Calu3 (cell line): ENCODE data around the gene REM2. TPM values are rescaled to one million over a fixed set of nuclear protein-coding genes. Genes with fewer than 3 reads are reported as not detected.
A peak's percentile ranks its signal among the peaks of the same experiment; 100 is the strongest.
"Not testable (repeated sequence)": the region's sequence is repeated elsewhere in the genome, so short reads cannot be mapped to it uniquely, and the experiment has no call there.

Source experiments
- BruUV-seq: library from RNA; stranded (reverse); fragments of 400-500 nt; replicated peaks from 2 replicates; lab custom pipeline; 2021; lab: Mats Ljungman, UMichigan
- CTCF ChIA-PET: fragments of 300-600 bp; sonication (Branson Sonifier 250); formaldehyde crosslinking; loops from one replicate; lab custom pipeline; 2022; ENCODE audit warnings: antibody characterized with exemption; lab: Charles Lee
- DNase-seq: peaks from one replicate; pipeline ENCODE4 v3.0.0; 2022
- H3K27ac Mint-ChIP-seq: one replicate; pipeline ENCODE4 v1.8.0; 2022; ENCODE audit warnings: mixed read lengths; ENCODE audit not compliant: unreplicated experiment
- H3K27me3 Mint-ChIP-seq: one replicate; pipeline ENCODE4 v1.8.0; 2022; ENCODE audit warnings: mixed read lengths; ENCODE audit not compliant: unreplicated experiment
- H3K36me3 Mint-ChIP-seq: one replicate; pipeline ENCODE4 v1.8.0; 2022; ENCODE audit warnings: mild to moderate bottlenecking, moderate library complexity, mixed read lengths; ENCODE audit not compliant: insufficient read depth, unreplicated experiment
- H3K4me1 Mint-ChIP-seq: one replicate; pipeline ENCODE4 v1.8.0; 2022; ENCODE audit warnings: mild to moderate bottlenecking, low read depth, mixed read lengths; ENCODE audit not compliant: unreplicated experiment
- H3K4me3 Mint-ChIP-seq: one replicate; pipeline ENCODE4 v1.8.0; 2022; ENCODE audit warnings: mild to moderate bottlenecking, low read depth, moderate library complexity, mixed read lengths; ENCODE audit not compliant: unreplicated experiment
- H3K9me3 Mint-ChIP-seq: one replicate; pipeline ENCODE4 v1.8.0; 2022; ENCODE audit warnings: low read depth, mixed read lengths; ENCODE audit not compliant: unreplicated experiment
- intact Hi-C: fragments of 100-400 bp; cut with micrococcal nuclease; formaldehyde crosslinking; loops from one replicate; pipeline ENCODE4 v1.10.0; 2022; ENCODE audit not compliant: unreplicated experiment
- total RNA-seq: library from RNA; stranded (reverse); gene quantifications from 2 replicates; pipeline ENCODE4 v1.2.3, GENCODE V29; 2022
- TF ChIP-seq, protein P1 (sequence below): fragments of 200-600 bp; IDR thresholded peaks from one replicate; pipeline ENCODE4 v1.8.0; 2022; ENCODE audit warnings: antibody characterized with exemption; ENCODE audit not compliant: unreplicated experiment

Gene REM2
- total RNA-seq, 1 experiment from 2014 or later = 0.85 TPM

DNA sequence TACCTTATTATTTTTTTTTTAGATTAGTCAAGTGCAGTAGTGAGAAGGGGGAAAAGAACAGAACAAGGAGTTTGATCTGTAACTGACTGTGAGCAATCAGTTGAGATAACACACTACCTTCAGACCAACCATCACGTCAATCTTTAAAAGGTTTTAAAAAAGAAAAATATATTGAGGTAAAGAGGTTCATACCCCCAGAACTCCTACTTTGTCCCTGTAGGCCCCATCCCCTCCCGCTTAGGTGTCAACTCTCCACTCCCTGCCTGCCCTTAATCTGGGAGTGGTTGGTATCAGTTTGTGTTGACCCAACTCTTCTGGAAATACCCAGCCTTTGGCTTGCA lies 30.5 kb upstream of the REM2 start:
- TF ChIP-seq, protein P1, sequence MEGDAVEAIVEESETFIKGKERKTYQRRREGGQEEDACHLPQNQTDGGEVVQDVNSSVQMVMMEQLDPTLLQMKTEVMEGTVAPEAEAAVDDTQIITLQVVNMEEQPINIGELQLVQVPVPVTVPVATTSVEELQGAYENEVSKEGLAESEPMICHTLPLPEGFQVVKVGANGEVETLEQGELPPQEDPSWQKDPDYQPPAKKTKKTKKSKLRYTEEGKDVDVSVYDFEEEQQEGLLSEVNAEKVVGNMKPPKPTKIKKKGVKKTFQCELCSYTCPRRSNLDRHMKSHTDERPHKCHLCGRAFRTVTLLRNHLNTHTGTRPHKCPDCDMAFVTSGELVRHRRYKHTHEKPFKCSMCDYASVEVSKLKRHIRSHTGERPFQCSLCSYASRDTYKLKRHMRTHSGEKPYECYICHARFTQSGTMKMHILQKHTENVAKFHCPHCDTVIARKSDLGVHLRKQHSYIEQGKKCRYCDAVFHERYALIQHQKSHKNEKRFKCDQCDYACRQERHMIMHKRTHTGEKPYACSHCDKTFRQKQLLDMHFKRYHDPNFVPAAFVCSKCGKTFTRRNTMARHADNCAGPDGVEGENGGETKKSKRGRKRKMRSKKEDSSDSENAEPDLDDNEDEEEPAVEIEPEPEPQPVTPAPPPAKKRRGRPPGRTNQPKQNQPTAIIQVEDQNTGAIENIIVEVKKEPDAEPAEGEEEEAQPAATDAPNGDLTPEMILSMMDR = no peak
- Mint-ChIP-seq H3K27me3 (no peaks in the 10 kb centered on the region), H3K4me3 (no peak overlapping the region), H3K27ac (no peak overlapping the region), H3K36me3 (no peaks in the 10 kb centered on the region), H3K9me3 (no peaks in the 10 kb centered on the region), H3K4me1 (no peaks in the 10 kb centered on the region)
- intact Hi-C loops = loop anchor here (2.0 to 5.0 kb wide), 2 partner anchors 195 to 296 kb away; no protein-coding TSS in a partner anchor
- CTCF ChIA-PET = interaction anchor here (0.6 to 3.4 kb wide), 12 partner anchors 13 to 263 kb away, joined by 3 to 46 read pairs (median 4); partner anchors contain the start of genes MMP14 and OXA1L
- no TSS peak for BruUV-seq
- DNase-seq = no peak

DNA sequence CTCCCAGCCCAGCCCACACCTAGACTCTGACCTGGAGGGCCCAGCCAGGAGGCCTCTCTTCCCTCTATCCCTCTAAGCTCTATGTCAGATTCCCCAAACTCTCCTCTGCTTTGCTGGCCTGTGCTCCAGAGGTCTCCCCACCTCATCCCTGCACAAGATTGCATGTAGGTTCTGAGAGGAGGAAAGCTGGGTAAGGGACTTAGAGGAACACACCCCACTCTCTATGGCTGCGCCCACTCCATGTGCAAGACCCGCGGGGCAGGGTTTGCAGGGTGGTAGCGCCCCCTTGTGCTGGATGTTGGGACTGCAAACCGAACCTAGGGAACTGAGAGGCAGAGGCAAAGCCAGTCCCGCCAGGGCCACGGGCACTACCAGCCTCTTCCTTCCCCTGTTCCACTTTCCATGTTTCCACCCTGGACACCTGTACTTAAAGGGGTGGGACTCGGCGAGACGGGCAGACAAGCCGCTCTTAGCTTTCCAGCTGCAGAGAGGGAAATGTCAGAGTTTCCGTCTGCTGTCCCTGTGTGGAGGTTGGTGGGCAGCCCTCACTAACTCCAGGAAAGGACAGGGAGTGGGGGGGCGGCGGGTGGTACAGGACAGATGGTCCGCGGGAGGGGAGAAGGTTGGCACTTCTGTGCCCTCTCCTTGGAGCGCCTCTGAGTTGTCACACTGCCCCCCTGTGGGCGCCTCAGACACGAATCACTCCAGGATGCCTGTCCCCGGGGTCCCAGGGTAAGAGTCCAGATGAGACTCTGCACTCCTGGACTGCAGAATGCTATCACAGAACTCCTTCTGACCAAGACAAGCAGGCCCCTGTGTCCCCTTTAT lies 29.9 kb upstream of the REM2 start:
- Mint-ChIP-seq H3K4me3 (peak overlapping the region; percentile 52), H3K27me3 (no peaks in the 10 kb centered on the region), H3K36me3 (no peaks in the 10 kb centered on the region), H3K9me3 (no peaks in the 10 kb centered on the region), H3K27ac (peak overlapping the region; percentile 51), H3K4me1 (no peaks in the 10 kb centered on the region)
- TF ChIP-seq, protein P1 = peak; percentile 77
- intact Hi-C loops = loop anchor here (1.0 to 5.0 kb wide), 4 partner anchors 30 to 296 kb away; no protein-coding TSS in a partner anchor
- BruUV-seq = no TSS peak
- peak; percentile 91 for DNase-seq
- CTCF ChIA-PET = interaction anchor here (0.6 to 3.4 kb wide), 14 partner anchors 14 to 263 kb away, joined by 3 to 46 read pairs (median 4); partner anchors contain the start of genes LRP10, MMP14 and OXA1L

DNA sequence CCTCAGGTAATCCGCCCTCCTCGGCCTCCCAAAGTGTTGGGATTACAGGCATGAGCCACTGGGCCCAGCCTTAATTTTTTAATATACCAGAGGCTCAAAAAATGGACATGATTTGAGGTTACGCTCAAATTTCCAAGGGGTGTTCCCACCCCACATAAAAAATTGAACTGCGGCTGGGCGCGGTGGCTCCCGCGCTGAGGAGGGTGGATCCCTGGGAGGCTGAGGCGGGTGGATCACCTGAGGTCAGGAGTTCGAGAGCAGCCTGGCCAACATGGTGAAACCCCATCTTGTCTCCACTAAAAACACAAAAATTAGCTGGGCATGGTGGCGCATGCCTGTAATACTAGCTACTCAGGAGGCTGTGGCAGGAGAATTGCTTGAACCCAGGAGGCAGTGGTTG lies 28.7 kb upstream of the REM2 start:
- not testable (repeated sequence) for H3K9me3 Mint-ChIP-seq, H3K36me3 Mint-ChIP-seq, H3K4me1 Mint-ChIP-seq, BruUV-seq, H3K4me3 Mint-ChIP-seq, DNase-seq, H3K27ac Mint-ChIP-seq, H3K27me3 Mint-ChIP-seq
- CTCF ChIA-PET = interaction anchor here (0.7 to 3.4 kb wide), 10 partner anchors 15 to 247 kb away, joined by 3 to 46 read pairs (median 4); partner anchors contain the start of genes LRP10 and PSMB5
- intact Hi-C loops = loop anchor here (5.0 kb wide), 1 partner anchor 197 kb away; no protein-coding TSS in a partner anchor

DNA sequence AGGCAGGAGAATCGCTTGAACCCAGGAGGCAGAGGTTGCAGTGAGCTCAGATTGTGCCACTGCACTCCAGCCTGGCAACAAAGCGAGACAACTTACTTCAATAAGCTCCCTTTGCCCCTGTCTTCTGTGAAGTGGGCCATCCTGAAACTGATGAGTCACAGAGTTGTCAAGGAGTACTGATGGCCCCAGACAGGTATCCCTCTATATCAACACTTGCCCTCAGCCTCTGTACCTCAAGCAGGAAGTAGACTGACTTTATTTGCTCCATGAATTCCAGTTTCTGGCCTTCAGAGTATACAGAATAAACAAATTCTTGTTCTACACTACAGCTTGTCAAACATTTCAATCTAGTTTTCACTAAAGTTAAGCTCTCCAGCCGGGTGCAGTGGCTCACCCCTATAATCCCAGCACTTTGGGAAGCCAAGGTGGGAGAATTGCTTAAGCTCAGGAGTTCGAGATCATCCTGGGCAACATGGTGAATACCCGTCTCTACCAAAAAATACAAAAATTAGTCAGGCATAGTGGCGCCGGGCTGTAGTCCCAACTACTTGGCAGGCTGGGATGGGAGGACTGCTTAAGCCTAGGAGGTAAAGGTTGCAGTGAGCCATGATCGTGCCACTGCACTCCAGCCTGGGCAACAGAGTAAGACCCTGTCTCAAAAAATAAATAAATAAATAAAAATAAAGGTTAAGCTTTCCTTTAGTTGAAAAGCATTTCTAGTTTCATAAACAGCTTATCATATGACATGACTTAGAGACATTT lies 27.9 kb upstream of the REM2 start:
- intact Hi-C loops = loop anchor here (5.0 kb wide), 1 partner anchor 198 kb away; no protein-coding TSS in a partner anchor
- Mint-ChIP-seq H3K27me3 (no peaks in the 10 kb centered on the region), H3K4me1 (no peaks in the 10 kb centered on the region), H3K4me3 (no peak overlapping the region), H3K36me3 (no peaks in the 10 kb centered on the region), H3K27ac (no peak overlapping the region), H3K9me3 (no peaks in the 10 kb centered on the region)
- no peak for DNase-seq
- CTCF ChIA-PET = interaction anchor here (0.6 to 3.4 kb wide), 8 partner anchors 32 to 294 kb away, joined by 3 to 46 read pairs (median 3); partner anchors contain the start of gene PSMB5
- TF ChIP-seq, protein P1 = no peak
- BruUV-seq = no TSS peak
